ENCODE results near the gene NTNG1. TPM values are rescaled to one million over a fixed set of nuclear protein-coding genes. Genes with fewer than 3 reads are reported as not detected.

The NTNG1 gene
- total and polyA plus RNA-seq, 4 donors = 0.72 to 26.7 (median 3.9) TPM

GRCh38 chr1:107532318-107532717, 391.5 kb downstream of the NTNG1 start:
- no peaks in the 10 kb centered on the region for H3K27me3 ChIP-seq (ENCODE audit: control insufficient read depth in 3 of 3, insufficient read depth in 3 of 3, low read length in 2 of 3)
- DNase-seq (no peak), ATAC-seq (ENCODE audit: insufficient read depth, low FRiP score) (no peak)
- H3K9me3 ChIP-seq (ENCODE audit: control insufficient read depth in 4 of 4, insufficient read depth in 3 of 4, low read length in 3 of 4) = no peaks in the 10 kb centered on the region
- H3K4me3 ChIP-seq = no peak overlapping the region
- H3K9ac ChIP-seq (ENCODE audit: insufficient read depth in 1 of 2, low read length in 2 of 2) = no peak overlapping the region
- H3K27ac ChIP-seq (ENCODE audit: low read depth in 1 of 2, low read length in 1 of 2) = no peak overlapping the region
- WGBS, 2 donors = 77 to 84% methylated on average over 5 of the region's 5 CpGs
- H3K36me3 ChIP-seq (ENCODE audit: control insufficient read depth in 4 of 4, insufficient read depth in 4 of 4, low read length in 4 of 4) = no peaks in the 10 kb centered on the region
- peaks cover 0 to 16% (median 0%) of the 10 kb centered on the region in 5 donors for H3K4me1 ChIP-seq (ENCODE audit: control insufficient read depth in 5 of 5, insufficient read depth in 5 of 5, low read length in 5 of 5)
- TF ChIP-seq, protein P1, sequence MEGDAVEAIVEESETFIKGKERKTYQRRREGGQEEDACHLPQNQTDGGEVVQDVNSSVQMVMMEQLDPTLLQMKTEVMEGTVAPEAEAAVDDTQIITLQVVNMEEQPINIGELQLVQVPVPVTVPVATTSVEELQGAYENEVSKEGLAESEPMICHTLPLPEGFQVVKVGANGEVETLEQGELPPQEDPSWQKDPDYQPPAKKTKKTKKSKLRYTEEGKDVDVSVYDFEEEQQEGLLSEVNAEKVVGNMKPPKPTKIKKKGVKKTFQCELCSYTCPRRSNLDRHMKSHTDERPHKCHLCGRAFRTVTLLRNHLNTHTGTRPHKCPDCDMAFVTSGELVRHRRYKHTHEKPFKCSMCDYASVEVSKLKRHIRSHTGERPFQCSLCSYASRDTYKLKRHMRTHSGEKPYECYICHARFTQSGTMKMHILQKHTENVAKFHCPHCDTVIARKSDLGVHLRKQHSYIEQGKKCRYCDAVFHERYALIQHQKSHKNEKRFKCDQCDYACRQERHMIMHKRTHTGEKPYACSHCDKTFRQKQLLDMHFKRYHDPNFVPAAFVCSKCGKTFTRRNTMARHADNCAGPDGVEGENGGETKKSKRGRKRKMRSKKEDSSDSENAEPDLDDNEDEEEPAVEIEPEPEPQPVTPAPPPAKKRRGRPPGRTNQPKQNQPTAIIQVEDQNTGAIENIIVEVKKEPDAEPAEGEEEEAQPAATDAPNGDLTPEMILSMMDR (IDR thresholded peaks at IDR 0.05; ENCODE audit: control extremely low read depth, extremely low read depth) = no peak

Small RNAs within 50 kb of the gene (small RNA-seq; reads per million reads assigned to genes)
- gene AC114491.1 (ENCODE audit: low replicate concordance) = 0.08 reads per million

Other genes starting within 250 kb of the NTNG1 start
- 10 to 100 TPM; 13.8 to 14.1 TPM for gene PRMT6, start 84.4 kb upstream of the NTNG1 start, total RNA-seq
- gene PRMT6, start 84.4 kb upstream of the NTNG1 start, polyA plus RNA-seq = 10 to 100 TPM in 1 of 2 donors, 1 to 10 TPM in 1; 7.3 to 10.9 TPM